Measurements from ENCODE around the gene ALX1.

DNA sequence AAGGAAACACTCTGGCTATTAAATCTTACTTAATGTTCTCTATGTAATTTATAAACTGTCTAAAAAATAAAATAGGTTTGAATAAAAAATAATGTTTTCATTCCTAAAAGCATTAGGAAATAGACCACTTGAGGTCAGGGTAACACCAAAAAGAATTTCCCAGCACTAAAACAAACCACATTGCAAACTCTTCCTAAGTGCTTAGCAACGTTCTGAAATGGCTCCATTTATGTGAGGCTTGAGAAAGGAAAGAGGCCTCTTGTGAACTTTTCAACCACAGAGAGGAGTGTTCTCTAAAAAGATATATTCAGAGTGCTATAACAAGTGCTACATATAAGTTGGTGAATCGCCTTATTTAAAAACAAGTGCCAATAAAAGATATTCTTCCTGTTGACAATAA is 42.7 kb downstream of the ALX1 start:
- no peak for TF ChIP-seq EZH2 (IDR thresholded peaks at IDR 0.05)
- TF ChIP-seq POLR2AphosphoS5 (IDR thresholded peaks at IDR 0.05; ENCODE audit: borderline replicate concordance, low read depth, low read length), result peak; percentile 13; the same call in 1 of the 2 replicates
- no peak for TF ChIP-seq FOXP2 (optimal IDR thresholded peaks at IDR 0.05; ENCODE audit: control extremely low read depth, extremely low read length, insufficient read depth)
